Activated B cell treated with CpG ODN at 0.5 μM for 24 hours (primary cell): ENCODE measurements around the gene LEPROT. TPM values are rescaled to one million over a fixed set of nuclear protein-coding genes. Genes with fewer than 3 reads are reported as not detected.

Experiments
- ATAC-seq: fragments of 200-7000 bp; cut with Tn5 transposase; one replicate; pipeline ENCODE4 v1.10.0; 2021; ENCODE audit warnings: low read depth, mild to moderate bottlenecking, moderate library complexity
- CTCF ChIA-PET: fragments of 350-600 bp; sonication (Branson Sonifier 250); formaldehyde crosslinking; loops from one replicate; lab custom pipeline; 2021; ENCODE audit warnings: antibody characterized with exemption; lab: Charles Lee
- POLR2A ChIA-PET: fragments of 350-600 bp; sonication (Branson Sonifier 250); formaldehyde crosslinking; loops from one replicate; lab custom pipeline; 2021; ENCODE audit warnings: antibody characterized with exemption; lab: Charles Lee
- DNase-seq: peaks from one replicate; pipeline ENCODE4 v3.0.0; 2022
- H3K27ac Mint-ChIP-seq: one replicate; pipeline ENCODE4 v1.8.0; 2020; ENCODE audit warnings: mixed read lengths
- H3K27me3 Mint-ChIP-seq: one replicate; pipeline ENCODE4 v1.8.0; 2021; ENCODE audit warnings: mixed read lengths
- H3K36me3 Mint-ChIP-seq: one replicate; pipeline ENCODE4 v1.8.0; 2021; ENCODE audit warnings: low read depth, mixed read lengths
- H3K4me1 Mint-ChIP-seq: one replicate; pipeline ENCODE4 v1.8.0; 2021; ENCODE audit warnings: mixed read lengths
- H3K4me3 Mint-ChIP-seq: one replicate; pipeline ENCODE4 v1.8.0; 2020; ENCODE audit warnings: mild to moderate bottlenecking, mixed read lengths
- H3K9me3 Mint-ChIP-seq: one replicate; pipeline ENCODE4 v1.8.0; 2020; ENCODE audit warnings: mixed read lengths
- CTCF ChIP-seq: fragments of 200-600 bp; IDR thresholded peaks from one replicate; pipeline ENCODE4 v1.8.0; 2022; ENCODE audit warnings: antibody characterized with exemption, mild to moderate bottlenecking
- intact Hi-C: fragments of 100-400 bp; cut with micrococcal nuclease; formaldehyde crosslinking; loops from one replicate; pipeline ENCODE4 v1.15.1; 2024
- total RNA-seq: library from RNA; stranded (reverse); gene quantifications from 2 replicates; pipeline ENCODE4 v1.2.3, GENCODE V29; 2022

Gene LEPROT
- total RNA-seq, 1 donor from 2014 or later, result 15.4 TPM

DNA sequence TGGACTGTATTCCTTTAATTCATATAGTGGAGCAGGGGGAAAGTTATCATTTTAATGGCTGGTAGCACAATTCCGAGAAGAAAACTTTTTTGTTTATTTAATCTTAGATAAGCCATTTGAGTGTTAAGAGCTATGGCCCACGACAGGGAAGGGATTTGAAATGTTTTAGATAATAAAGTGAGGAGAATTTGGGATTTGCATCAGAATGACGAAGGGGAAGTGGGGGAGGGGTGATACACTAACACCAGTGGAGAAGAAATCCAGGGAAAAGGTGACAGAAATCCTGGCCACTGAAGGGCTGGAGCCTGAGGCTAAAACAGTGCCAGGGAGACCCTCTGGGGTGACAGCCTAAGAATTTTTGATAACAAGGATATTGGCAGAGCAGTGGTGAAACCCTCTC lies 21.0 kb downstream of the LEPROT start:
- H3K4me1 Mint-ChIP-seq, result no peaks in the 10 kb centered on the region
- H3K27ac Mint-ChIP-seq, result no peak overlapping the region
- ATAC-seq, result no peak
- no peak overlapping the region for H3K4me3 Mint-ChIP-seq
- CTCF ChIA-PET, result no interaction called here
- no peaks in the 10 kb centered on the region for H3K27me3 Mint-ChIP-seq
- intact Hi-C loops, result no loop called here
- DNase-seq, result no peak
- H3K9me3 Mint-ChIP-seq, result no peaks in the 10 kb centered on the region
- no peaks in the 10 kb centered on the region for H3K36me3 Mint-ChIP-seq
- no peak for TF ChIP-seq CTCF
- POLR2A ChIA-PET, result no interaction called here

GRCh38 chr1:65442442-65442841 lies 22.0 kb downstream of the LEPROT start:
- intact Hi-C loops, result no loop called here
- ATAC-seq (no peak), DNase-seq (no peak)
- no peaks in the 10 kb centered on the region for H3K36me3 Mint-ChIP-seq
- H3K4me3 Mint-ChIP-seq, result no peak overlapping the region
- no peaks in the 10 kb centered on the region for H3K27me3 Mint-ChIP-seq
- no peak overlapping the region for H3K27ac Mint-ChIP-seq
- no peaks in the 10 kb centered on the region for H3K9me3 Mint-ChIP-seq
- ChIA-PET CTCF (no interaction called here), POLR2A (no interaction called here)
- TF ChIP-seq CTCF, result no peak
- no peaks in the 10 kb centered on the region for H3K4me1 Mint-ChIP-seq

GRCh38 chr1:65443647-65444046 lies 23.2 kb downstream of the LEPROT start:
- CTCF ChIA-PET, result no interaction called here
- intact Hi-C loops, result no loop called here
- POLR2A ChIA-PET, result no interaction called here
- H3K36me3 Mint-ChIP-seq, result no peaks in the 10 kb centered on the region
- H3K27me3 Mint-ChIP-seq, result no peaks in the 10 kb centered on the region
- DNase-seq, result no peak
- no peak for ATAC-seq
- no peak for TF ChIP-seq CTCF
- no peaks in the 10 kb centered on the region for H3K9me3 Mint-ChIP-seq
- no peaks in the 10 kb centered on the region for H3K4me1 Mint-ChIP-seq
- H3K4me3 Mint-ChIP-seq, result no peak overlapping the region
- H3K27ac Mint-ChIP-seq, result no peak overlapping the region

DNA sequence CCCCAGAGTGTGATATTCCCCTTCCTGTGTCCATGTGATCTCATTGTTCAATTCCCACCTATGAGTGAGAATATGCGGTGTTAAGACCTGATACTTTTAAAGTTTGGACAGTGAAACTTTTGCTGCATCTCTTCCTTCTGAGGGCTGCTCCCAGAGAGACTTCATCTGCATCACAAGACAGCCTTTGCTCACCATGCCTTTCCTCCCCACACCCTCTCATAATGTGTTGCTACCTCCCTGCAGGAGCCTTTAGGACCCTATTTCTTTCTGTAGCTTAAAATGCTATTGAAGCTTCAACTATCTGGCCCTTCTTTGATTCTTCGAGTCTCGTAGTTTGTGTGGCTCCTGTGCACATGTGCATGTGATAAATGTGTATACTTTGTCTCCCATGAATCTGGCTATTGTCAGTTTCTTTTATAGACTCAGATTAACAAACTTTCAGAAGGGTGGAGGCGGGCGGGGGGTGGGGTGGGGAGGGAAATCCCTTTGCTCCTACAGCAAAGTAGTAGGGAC lies 23.7 kb downstream of the LEPROT start:
- intact Hi-C loops, result no loop called here
- ATAC-seq, result no peak
- no peak for DNase-seq
- ChIA-PET POLR2A (no interaction called here), CTCF (no interaction called here)
- Mint-ChIP-seq H3K9me3 (no peaks in the 10 kb centered on the region), H3K4me3 (no peak overlapping the region), H3K27ac (no peak overlapping the region), H3K27me3 (no peaks in the 10 kb centered on the region), H3K36me3 (no peaks in the 10 kb centered on the region), H3K4me1 (no peaks in the 10 kb centered on the region)
- TF ChIP-seq CTCF, result no peak

- Mint-ChIP-seq H3K4me1 (no peaks in the 10 kb centered on the region), H3K9me3 (no peaks in the 10 kb centered on the region), H3K27me3 (no peaks in the 10 kb centered on the region), H3K36me3 (no peaks in the 10 kb centered on the region), H3K27ac (no peak overlapping the region), H3K4me3 (no peak overlapping the region)
- intact Hi-C loops, result no loop called here
- POLR2A ChIA-PET, result no interaction called here
- no peak for DNase-seq
- CTCF ChIA-PET, result no interaction called here
- ATAC-seq, result no peak
- TF ChIP-seq CTCF, result no peak
Measured at GRCh38 chr1:65445837-65446236, 25.4 kb downstream of the LEPROT start.
